ACHN (cell line): Measurements from ENCODE around the gene PRIM1.
A peak's percentile ranks its signal among the peaks of the same experiment; 100 is the strongest.
"Not testable (repeated sequence)": the region's sequence is repeated elsewhere in the genome, so short reads cannot be mapped to it uniquely, and the experiment has no call there.

ENCODE experiments used
- DNase-seq: peaks from one replicate; pipeline ENCODE4 v3.0.0-alpha.2; 2015
- in situ Hi-C: cut with HindIII; loops from 2 replicates; pipeline ENCODE4 v1.10.0; 2017; ENCODE audit warnings: low sequenced_read_pairs, low pct_ligation_motif_present, low pct_unique_long_range_greater_than_20kb

The PRIM1 gene

DNA sequence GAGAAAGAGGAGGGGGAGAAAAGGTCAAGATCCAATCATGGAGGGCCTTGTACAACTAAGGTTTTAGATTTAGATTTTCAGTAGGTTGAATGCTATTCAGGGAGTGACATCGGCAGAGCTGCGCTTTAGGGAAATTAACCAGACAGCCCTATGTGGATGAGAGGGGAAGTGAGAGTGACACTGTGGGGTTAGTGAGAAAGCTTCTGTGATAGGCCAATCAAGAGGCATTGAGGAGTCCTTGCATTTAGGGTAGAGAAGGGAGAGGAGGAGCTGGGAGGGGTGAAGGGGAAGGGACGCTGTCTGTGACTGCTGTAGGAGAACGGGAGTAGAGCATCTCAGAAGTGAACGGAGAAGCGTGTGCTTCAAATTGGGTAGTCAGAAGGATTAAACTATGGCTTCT is 14.4 kb upstream of the PRIM1 start:
- DNase-seq: no peak
- in situ Hi-C loops: no loop called here

DNA sequence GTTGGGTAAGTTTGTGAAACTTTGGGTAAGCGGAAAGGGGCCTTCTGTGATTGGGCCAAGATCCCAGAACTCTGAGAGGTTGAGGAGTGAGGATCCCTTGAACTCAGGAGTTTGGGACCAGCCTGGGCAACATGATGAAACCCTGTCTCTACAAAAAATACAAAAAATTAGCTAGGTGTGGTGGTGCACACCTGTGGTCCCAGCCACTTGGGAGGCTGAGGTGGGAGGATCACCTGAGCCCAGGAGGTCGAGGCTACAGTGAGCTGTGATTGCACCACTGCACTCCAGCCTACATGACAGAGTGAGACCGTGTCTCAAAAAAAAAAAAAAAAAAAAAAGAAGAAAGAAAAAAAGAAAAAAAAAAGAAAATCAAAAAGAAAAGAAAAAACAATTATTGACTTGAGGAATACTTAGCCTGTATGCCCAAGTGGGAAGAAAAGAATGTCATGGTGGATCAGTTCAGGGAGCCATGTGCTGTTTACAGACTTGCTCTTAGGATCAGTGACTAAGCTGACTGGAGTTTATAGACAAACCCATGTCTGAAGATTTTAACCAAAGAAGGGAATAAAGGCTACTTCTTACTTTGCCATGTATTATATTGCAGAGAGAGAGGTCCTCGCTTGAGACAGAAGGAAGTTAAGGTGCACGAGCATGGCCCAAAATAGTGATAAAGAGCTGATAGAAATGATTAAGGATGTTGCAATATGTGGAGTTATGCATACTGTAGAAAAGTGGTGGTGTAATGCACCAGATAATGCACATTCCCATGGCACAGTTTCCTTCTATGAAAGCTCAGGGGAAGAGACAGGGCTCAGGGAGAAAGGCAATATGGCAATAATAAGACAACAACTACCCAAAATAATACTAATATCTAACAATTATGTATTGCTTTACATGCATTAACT is 11.9 kb upstream of the PRIM1 start:
- in situ Hi-C loops: no loop called here
- DNase-seq: no peak

DNA sequence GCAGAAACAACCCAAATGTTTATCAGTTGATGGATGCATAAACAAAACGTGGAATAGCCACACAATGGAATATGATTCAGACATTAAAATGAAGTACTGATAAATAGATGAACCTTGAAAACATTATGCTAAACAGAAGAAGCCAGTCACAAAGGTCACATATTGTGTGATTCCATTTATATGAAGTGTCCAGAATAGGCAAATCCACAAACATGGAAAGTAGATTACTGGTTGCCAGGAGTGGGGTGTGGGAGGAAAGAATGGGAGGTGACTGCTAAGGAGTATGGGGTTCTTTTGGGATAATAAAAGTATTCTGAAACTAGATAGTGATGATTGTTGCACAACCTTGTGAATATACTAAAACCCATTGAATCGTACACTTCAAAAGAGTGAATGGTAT is 9.7 kb upstream of the PRIM1 start:
- DNase-seq: no peak
- in situ Hi-C loops: no loop called here

DNA sequence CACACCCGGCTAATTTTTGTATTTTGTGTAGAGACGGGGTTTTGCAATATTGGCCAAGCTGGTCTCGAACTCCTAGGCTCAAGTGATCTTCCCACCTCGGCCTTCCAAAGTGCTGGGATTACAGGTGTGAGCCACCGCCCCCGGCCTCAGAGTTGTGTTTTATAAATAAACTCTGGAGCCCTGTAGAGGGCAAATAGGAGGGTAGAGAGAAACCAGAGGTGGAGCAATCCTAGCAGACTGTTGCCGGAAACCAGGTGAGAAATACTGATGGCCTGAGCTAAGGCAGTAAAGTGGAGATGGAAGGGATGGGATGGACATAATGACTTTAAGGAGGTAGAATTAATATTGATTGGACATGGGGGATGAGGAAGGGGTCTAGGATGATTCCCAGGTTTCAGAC is 8.3 kb upstream of the PRIM1 start:
- DNase-seq: no peak
- in situ Hi-C loops: no loop called here

DNA sequence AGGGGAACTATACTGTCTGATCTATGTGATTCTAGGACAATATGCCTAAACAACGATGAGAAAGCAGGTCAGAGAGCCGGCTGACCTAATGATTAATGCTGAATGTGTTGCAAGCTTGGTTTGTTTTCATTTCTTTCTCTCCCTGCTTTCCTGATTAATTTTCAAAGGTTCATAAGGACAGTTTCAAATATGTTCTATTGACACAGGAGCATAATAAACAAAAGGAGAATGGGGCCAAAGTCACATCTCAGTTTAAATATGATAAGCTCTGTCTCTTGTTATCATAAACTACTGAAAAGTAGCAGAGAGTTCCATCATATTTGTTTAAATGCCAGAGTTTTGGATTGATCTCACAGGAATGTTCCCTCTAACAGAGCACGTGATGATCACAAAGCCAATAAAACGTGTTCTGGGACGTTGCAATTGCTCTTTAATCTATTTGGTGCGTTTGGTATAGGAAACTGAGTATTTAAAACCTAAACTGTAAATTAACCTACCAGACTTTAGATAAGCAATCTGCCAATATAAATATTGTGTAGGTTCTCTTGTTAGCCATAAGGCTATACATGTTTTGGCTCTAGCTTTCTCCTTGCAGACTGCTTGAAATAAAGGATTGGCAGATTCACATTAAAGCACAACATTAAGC is 7.3 kb upstream of the PRIM1 start:
- DNase-seq: no peak
- in situ Hi-C loops: no loop called here

DNA sequence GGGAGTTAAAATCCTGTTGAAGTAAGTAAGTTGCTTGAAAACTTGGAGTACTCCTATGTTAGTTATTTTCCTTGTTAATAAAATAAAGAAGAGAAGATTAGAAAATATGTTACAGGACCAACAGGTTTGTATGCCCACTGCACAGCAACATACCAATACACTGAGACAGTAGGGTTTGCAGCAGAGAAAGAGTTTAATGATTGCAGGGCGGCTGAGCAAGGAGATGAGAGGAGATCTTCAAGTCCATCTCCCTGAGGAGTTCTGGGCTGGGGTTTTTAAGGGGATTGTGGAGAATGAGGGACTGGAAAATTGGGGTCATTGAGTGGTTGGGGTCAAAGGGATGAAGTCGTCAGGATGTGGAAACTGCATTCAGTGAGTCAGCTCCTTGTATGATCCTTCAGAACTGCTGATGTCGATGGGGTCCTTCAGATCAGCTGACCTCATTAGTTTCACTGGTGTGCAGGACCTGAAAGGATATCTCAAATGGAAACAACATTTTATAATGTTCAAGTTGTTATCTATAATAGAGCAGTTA is 6.7 kb upstream of the PRIM1 start:
- in situ Hi-C loops: no loop called here
- DNase-seq: no peak

DNA sequence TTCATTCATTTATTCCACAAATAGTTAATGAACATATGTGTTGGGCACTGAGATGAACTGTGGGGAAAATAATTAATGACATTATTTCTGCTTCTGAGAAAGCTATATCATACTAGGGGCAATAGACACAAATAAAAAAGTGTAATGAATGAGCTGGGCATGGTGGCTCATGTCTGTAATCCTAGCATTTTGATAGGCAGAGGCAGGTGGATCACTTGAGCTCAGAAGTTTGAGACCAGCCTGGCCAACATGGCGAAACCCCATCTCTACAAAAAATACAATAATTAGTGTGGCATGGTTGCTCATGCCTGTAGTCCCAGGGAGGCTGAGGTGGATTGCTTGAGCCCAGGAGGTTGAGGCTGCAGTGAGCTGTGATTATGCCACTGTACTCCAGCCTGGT is 5.8 kb upstream of the PRIM1 start:
- in situ Hi-C loops: not testable (repeated sequence)

DNA sequence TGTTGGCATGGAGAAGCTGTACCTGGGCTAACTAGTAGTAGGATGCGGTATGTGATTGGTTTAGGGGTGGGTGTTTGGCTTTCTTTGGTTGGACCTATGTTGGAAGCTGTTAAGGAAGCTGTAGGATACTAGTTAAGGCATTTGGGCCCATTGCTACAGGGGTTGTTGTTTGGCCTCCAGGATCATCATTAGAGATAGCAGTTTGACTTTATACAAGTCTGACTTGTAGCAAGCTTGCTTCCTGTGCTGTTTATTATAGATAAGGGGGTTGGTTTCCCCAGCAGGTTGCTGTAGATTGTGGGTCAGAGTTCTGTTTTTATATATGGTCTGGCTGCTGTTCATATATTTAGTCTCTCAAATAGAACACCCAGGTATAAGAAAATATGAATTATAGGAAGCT is 1.4 kb upstream of the PRIM1 start:
- in situ Hi-C loops: no loop called here
- DNase-seq: no peak

More for the DNA sequence above, 5.8 kb upstream of the PRIM1 start:
- DNase-seq: not testable (repeated sequence)

DNA sequence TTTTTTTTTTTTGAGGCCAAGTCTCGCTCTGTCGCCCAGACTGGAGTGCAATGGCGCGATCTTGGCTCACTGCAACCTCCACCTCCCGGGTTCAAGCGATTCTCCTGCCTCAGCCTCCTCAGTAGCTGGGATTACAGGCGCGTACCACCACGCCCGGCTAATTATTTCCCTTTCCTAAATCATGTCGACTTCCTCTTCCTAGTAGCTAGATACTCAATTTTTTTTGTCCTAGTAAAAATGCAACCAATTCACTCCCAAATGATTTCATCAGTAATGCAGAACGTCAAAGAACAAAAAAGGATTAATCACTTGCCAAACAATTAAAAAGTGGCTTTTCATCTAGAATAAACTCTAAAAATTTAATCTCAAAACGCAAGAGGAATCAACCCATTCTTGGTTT is 1.5 kb downstream of the PRIM1 start:
- DNase-seq, in situ Hi-C loops: not testable (repeated sequence)

DNA sequence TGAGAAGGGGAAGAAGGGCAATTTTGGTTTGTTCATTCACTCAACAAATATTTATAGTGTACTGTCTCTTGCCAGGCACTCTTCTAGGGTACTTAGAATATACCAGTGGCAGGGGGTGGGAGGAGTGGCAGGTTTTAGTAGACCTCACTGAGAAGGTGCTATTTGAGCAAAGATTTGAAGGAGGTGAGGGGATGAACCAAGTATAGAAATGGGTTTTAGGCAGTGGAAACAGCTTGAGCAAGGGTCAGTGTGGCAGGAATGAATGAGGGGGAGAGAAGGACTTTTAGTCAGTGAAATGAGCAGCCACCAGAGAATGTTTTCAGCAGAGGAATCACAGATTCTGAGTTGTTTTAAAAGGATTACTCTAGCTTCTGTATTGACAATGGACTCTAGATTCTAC is 2.3 kb downstream of the PRIM1 start:
- DNase-seq: no peak
- in situ Hi-C loops: no loop called here

DNA sequence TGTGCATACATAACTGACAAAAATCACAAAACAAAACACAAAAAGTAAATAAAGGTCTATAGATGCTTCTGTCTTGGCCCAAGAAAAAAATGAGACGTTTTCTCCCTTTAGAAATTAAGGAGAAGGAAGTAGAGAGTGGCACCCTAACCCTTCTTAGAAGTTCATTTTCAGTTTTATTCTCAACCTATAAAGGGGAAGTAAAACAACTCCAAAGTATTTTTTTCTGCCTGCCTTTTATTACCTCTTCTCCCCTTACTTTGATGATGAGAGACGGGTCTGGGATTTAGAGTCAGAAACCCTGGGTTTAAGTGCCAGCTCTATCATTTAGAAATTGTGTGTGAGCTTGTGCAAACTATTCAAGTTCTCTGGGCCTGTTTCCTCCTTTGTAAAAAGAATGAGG is 2.8 kb downstream of the PRIM1 start:
- DNase-seq: no peak
- in situ Hi-C loops: no loop called here

DNA sequence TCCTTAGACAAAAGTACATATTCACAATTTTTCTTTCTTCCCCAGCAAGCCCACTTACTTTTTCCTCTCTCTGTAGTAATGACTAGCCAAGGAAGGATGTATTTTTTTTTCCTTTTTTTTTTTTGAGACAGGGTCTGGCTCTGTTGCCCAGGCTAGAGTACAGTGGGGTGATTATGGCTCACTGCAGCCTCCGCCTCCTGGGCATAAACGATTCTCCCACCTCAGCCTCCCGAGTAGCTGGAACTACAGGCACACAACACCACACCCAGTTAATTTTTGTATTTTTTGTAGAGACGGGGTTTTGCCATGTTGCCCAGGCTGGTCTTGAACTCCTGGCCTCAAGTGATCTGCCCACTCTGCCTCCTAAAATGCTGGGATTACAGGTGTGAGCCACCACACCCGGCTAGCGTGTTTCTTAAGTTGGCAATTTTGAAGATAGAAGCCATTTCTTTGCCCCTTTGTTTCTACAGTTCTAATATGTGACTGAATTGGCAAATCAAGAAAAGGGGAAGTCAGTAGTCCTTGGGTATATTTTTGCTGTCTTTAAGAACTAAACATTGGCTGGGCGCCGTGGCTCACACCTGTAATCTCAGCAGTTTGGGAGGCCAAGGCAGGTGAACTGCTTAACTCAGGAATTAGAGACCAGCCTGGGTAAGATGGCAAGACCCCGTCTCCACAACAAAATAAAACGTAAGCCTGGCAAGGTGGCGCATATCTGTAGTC is 23.8 kb downstream of the PRIM1 start:
- DNase-seq: no peak
- in situ Hi-C loops: no loop called here

DNA sequence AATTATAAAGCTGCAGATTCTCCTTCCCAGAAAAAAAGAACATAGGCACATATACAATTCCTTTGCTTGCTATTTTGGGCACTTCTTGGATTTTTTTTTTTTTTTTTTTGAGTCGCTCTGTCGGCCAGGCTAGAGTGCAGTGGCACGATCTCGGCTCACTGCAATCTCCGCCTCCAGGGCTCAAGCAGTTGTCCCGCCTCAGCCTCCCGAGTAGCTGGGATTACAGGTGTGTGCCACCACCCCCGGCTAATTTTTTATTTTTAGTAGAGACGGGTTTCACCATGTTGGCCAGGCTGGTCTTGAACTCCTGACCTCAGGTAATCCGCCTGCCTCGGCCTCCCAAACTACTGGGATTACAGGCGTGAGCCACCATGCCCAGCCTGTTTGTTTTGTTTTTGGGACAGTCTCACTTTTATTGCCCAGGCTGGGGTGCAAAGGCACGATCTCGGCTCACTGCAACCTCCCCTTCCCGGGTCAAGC is 25.9 kb downstream of the PRIM1 start:
- DNase-seq: not testable (repeated sequence)

DNA sequence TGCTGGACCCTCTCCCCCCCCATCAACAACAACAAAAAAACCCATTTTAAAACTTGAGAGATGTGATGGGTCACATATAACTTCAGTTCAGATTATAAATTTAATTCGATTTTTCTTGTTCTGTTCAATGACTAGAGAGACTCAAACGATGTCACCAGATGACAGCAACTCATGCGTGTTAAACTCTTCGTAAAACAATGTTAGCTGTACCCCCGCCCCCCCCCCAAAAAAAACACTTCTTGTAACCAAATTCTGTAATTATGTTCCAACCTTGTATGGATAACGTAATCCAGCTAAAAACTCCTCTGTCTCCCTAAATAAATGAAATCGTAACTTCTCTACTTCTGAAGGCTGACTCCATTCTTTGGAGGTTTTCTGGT is 26.4 kb downstream of the PRIM1 start:
- in situ Hi-C loops: no loop called here
- no peak for DNase-seq

More for the DNA sequence above, 25.9 kb downstream of the PRIM1 start:
- in situ Hi-C loops: not testable (repeated sequence)

DNA sequence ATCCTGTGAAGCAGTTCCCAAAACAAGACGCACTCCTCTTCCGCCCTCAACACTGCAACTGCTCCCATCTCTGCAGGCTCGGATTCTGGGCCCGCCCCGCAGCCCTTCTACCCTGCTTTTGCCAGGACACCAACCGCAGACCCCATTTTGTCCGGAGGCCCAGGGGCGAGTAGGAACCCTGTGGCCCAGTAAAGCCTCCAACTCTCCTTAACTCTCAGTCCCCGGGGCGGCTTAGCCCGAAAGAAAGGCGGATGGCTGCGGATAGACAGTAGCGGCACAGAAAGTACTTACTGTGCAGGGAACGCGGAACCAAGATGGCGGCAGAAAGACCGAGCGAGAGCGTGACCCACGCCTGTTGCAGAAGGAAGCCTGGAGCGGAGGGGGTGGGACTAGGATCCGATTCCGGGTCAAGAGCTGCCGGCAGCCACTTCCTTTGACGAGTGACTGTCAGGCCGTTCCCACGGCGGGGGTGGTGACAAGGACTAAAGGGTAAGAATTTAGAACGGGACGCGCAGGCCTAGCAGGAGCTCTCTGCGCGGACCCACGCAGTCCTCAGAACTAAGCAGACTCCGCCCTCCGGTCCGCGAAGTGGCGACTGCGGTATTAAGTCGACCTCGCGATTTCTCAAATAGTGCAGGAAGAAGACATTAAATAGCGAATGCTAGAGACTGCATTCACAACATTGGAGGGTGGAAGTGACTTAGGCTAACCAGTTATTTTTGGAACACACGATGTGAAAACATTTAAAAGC is 27.0 kb downstream of the PRIM1 start, which contains the start of gene NACA:
NACA (minus strand) TSS at position 328 of the 751 bp plus-strand sequence. CDS start 778 bp downstream, outside the sequence.
- in situ Hi-C loops: no loop called here
- peak; percentile 100 for DNase-seq

DNA sequence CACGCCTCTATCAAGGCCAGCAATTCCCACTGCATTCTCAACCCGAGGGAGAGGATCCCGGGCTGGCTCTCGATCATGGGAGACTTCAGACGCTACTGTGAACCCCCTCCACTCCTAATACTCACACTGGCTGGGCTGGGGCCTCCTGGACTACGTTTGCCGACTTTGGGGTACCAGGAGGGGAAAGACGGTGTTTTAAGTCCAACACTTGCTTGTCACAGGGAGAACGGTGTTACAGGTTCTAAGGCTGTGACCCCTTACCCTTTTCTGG is 27.5 kb downstream of the PRIM1 start:
- in situ Hi-C loops: no loop called here
- DNase-seq: peak; percentile 24

DNA sequence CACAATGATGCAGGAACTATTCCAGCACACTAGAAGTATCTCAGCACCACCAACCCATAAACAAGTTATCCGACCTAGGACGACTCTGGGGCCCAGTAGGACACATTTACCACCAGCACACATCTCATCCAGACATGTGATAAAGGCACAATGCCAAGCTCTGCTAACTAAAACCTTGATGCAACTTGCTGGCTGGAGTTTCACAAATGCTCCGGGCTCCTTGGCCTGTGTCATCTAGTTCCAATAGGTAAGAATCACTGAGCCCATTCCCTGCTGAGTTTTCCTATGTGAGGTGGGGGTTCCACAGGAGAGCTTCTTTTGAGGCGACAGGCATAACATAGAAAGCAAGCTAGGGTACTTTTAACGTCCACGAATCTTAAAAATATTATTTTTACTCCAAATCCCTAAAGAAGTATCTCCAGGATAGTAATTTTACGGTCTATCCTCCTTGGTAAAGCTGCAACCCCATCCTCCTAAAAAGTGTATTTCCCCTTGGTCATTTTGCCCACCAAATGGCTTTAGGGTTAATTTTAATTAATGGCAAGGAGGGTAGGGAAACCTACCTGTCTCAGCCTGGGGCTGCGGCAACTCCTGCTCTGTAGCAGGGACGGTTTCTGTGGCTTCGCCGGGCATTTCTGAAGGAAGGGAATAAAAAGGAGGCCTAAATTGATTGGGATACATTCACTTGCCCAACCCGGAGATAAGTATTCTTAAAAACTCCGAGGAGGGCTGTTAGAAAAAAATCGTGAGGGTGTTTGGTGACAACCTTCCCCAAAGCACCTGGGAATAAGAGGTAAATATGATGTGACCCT is 28.0 kb downstream of the PRIM1 start:
- peak; percentile 57 for DNase-seq
- in situ Hi-C loops: no loop called here

DNA sequence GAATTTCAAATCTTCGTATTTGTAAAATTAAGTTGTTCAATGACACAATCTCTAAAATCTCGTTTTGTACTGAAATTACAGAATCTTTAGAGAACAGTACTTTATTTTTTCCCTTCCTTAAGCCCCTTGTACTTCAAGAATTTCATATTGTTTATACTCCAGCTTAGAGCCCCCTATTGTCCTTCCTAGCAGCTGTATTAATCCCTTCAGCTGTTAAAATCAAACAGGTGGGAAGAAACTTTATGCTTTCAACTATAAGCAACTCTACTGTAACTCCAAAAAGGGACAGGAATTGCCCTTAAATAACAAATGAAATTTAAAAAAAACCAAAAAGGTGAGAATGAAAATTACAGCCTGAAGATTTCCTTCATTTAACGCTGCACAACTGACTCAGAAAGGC is 28.8 kb downstream of the PRIM1 start:
- no peak for DNase-seq
- in situ Hi-C loops: no loop called here
